NCI-H1105 (cell line): ENCODE data around the gene C2orf78.
"Not testable (repeated sequence)": the region's sequence is repeated elsewhere in the genome, so short reads cannot be mapped to it uniquely, and the experiment has no call there.

Experiments used
- DNase-seq: peaks from one replicate; lab custom pipeline; 2025; lab: John Stamatoyannopoulos, UW

The C2orf78 gene

GRCh38 chr2:73780237-73780582, 3.8 kb upstream of the C2orf78 start:
- no peak for DNase-seq

DNA sequence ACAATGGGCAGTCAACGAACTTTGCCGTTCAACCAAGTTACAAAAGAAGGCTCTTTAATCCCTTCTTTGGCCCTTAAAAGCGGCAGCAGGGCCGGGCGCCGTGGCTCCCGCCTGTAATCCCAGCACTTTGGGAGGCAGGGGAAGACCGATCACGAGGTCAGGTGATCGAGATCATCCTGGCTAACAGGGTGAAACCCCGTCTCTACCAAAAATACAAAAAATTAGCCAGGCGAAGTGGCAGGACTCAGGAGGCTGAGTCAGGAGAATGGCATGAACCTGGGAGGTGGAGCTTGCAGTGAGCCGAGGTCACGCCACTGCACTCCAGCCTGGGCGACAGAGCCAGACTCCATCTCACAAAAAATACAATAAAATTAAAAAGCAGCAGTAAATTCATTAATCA, 581 bp upstream of the C2orf78 start:
- DNase-seq, result not testable (repeated sequence)

GRCh38 chr2:73811878-73812277, 27.9 kb downstream of the C2orf78 start:
- DNase-seq, result no peak

- DNase-seq, result no peak
Measured at GRCh38 chr2:73812635-73813034, 28.7 kb downstream of the C2orf78 start.

DNA sequence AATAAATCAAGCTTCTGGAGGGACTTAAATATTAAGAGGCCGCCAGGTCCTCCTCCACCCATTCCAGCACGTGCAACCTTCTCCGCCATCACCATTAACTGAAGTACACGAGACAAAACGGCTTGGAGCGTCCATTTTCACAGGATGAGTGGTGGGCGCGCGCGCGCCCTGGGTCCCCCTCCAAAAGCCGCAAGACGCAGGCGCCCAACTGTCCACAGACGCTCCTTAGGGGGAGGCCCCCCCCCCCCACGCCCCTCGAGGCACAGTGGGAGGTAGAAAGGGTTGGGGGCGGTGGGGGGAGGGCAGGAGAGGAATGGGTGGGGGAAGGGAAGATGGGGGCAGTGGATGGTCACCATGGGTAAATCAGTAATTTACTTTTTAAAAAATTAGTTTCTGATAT, 34.3 kb downstream of the C2orf78 start:
- no peak for DNase-seq

DNA sequence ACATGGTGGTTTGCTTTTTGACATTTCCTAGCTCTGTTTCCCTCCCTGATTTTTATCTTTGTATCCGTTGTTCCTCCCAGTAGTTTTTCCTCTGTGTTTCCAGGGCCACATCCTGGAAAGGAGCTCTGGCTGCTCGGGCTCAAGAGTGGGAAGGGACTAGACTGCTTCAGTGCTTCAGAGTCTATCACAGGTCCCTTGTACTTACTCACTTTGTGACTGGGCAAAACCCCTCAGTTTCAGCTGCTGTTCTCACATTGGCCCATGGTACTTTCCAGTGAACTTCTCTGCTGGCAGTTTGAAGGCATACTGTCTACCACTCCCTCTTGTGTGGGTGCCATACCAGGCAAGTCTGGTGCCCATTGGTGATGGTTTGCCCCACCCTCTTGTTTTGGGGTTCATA, 37.2 kb downstream of the C2orf78 start:
- DNase-seq, result no peak

- DNase-seq, result no peak
Measured at GRCh38 chr2:73821669-73822068, 37.7 kb downstream of the C2orf78 start.

DNA sequence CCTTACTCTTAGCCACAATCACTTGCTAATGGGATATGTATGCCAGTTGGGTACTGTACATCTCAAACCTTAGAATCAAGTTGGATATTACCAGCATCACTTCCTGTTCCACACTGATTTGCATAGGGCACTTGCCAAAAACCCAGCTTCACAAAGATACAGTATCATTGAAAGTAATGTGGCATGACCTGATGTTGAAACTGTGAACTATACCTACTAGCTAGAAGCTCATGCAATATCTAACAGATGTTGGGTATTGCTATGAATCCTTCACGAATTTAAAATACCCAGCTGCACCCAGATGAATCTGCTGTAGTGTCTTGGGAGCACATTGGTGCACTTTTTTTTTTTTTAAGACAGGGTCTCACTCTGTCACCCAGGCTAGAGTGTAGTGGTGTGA, 38.3 kb downstream of the C2orf78 start:
- DNase-seq, result no peak

DNA sequence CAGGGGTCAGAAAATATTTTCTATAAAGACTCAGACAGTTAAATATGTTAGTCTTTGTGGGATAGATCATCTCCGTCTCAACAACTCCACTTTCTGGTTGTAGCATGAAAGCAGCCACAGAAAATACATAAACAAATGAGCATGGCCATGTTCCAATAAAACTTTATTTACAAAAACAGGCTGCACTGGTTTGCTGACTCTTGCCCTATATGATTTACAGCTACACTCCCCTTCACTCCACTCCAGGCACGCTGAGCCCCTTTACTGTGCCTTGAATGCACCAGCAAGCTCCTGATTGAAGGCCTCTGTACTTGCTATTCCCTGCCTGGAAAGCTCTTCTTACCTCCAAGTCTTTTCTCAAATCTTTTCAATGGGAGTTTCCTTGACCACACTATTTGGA, 39.0 kb downstream of the C2orf78 start:
- DNase-seq, result no peak

GRCh38 chr2:73823416-73823815, 39.4 kb downstream of the C2orf78 start:
- DNase-seq, result no peak

DNA sequence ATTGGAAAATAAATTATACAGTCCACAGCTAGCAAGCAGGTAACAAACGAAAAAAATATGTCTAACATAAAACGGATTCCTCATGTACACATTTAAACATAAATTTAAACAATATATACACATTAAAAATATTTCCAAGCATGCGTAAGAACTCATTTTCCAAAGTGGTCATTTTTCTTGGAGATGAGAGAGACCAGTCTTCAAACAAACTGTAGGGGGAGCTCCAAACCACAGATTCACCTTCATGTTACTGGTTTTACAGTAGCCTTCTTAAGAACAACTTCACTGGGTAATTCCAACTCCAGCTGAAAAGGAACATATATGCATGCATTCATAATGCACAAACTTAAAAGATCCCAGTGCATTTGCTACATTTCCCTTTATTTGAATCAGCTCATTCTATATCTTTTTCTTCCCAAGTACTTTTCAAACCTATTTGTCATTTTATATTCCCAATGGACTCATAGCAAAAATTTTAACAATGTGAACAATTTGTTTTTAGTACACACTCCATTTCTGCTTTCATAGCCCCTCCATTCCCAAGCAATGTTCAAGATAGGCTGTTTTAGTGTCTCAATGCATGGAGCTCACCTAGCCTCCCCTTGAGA, 40.0 kb downstream of the C2orf78 start:
- DNase-seq, result peak; percentile 52

DNA sequence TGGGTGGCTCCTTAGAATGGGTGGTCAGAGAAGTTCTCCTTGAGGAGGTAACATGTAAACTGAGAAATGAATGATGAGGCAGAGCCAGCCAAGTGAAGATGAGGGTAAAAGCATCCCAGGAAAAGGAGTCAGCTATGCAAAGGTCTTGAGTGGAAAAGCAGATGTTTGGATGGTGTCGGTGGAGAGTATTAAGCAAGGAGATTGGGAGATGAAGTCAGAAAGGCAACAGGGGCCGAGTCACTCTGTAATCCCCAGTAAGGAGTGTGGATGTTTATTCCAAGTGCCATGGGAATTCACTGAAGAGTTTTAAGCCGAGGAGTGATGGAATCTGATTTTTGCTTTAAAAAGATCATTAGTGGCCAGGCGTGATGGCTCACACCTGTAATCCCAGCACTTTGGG, 41.4 kb downstream of the C2orf78 start:
- DNase-seq, result no peak

- no peak for DNase-seq
Measured at GRCh38 chr2:73827018-73827417, 43.0 kb downstream of the C2orf78 start.

DNA sequence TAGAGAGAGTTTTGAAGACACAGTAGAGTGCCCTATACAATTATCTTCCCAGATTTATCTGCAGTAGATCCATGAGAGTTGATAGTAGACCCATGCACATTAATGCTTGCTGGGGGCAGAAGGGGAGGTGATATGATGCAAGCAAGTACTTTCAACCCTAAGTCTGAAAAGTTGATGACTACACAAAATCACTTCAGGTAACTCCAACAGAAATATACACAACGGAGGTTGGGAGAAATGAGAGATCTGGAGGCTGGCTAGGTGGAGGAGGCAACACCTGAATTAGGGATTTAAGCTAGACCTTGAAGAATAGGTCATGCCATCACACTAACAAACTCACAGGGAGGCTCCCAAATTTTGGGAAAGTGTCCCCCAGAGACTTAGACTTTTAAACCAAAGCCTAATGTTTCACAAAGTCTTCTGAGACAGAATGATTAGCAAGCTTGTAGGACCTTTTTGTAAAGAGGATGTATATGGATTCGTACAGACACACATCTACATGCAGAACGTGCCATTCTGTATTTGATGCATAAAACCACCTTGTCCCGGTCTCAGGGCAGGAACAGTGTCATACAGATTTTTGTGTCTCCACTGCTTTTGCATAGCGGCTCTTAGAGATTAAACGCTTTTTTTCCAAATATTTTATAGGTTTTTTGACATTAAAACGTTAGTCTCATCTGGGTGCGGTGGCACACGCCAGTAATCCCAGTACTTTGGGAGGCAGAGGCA, 43.8 kb downstream of the C2orf78 start:
- DNase-seq, result no peak

GRCh38 chr2:73828389-73828817, 44.4 kb downstream of the C2orf78 start:
- no peak for DNase-seq

DNA sequence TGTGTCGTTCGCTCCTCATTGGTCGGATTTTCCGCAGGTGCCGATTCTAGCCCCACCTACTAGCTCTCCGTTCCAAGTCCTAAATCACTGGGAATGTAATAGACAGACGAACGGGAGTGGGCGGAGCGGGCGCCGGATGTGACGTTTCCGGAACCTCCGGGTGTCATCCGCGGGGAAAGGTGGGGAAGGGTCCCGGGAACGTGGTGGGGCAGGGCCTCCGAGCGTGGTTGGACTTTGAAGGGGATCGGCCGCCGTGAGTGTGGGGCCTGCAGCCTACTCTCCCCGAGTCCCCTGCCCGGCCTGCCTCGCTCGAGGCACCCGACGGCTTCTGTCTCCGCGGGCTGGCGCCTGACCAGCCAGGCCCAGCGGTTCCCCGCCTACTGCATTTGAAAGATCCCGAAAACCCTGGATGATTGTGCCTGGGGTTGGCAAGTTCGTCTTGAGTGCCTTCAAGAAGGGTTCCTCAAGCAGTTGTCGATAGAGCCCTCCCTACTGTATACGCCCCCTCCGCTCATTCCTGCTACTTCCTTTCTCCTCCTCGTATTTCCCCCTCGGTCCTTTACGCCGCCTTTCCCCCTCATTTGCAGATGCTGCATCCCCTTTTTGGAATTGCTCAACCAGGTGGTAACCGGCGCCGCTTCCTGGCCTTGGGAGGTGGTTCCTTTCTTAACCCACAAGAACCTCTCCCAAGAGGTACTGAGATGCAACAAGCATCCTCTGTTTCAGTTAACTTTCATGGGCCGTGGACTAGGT, 45.0 kb downstream of the C2orf78 start, which contains the start of gene STAMBP:
TSS of gene STAMBP (plus strand) at position 144 of the 753 bp plus-strand sequence. CDS start 1,896 bp downstream, outside the sequence.
- peak; percentile 87 for DNase-seq

DNA sequence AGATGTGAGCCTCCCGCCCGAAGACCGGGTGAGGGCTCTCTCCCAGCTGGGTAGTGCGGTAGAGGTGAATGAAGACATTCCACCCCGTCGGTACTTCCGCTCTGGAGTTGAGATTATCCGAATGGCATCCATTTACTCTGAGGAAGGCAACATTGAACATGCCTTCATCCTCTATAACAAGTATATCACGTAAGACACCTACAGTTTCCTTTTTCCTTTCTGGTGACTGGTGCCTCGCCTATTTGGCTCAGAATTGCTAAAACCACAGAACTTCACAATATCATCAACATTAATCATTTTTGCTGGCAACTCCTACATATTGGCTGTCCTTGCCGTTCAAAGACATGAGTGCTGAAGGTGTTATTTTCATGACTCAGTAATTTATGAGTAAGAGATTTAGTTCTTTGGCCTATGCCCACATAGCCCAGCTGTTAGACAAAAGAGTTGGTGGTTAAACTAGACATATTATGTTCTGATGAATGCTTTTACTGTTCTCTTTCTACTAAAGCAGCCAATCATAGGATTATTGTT, 47.0 kb downstream of the C2orf78 start:
- no peak for DNase-seq

- DNase-seq, result no peak
Measured at GRCh38 chr2:73832930-73833329, 48.9 kb downstream of the C2orf78 start.

GRCh38 chr2:73836141-73836943, 52.4 kb downstream of the C2orf78 start:
- DNase-seq, result no peak

DNA sequence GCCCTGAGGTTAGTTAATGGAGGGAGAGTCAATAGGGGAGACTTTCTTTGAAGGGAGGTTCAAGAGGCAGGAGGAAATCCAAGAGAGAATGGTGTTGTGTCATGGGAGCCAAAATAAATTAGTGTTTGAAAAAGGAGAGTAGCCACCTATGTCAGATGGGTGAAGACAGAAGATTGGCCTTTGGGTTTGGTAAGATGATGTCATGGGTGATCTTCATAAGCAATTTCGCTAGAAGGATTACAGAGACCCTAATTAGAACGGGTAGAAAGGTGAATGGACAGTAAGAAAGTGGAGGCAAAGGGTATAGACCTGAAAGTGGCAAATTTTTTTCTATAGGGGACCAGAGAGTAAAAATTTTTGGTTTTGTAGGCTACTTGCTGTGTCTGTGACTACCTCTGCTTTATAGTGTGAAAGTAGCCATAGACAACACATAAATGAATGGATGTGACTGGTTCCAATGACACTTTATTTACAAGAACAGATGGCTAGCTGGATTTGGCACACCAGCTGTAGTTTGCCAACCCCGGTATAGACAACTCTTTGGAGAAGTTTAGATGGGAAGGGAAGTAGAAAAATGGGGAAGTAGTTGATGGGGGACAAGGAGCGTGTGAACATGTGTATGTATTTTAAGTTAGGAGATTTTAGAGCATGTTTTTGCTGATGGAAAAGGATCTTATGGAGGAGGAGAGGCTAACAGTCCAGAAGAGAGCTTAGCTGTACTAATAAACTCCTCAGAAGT, 54.0 kb downstream of the C2orf78 start:
- no peak for DNase-seq

- DNase-seq, result no peak
Measured at GRCh38 chr2:73838889-73839534, 55.0 kb downstream of the C2orf78 start.
